Breast epithelium (tissue), 4 donors: ENCODE results near the gene MAT2B. TPM values are rescaled to one million over a fixed set of nuclear protein-coding genes. Genes with fewer than 3 reads are reported as not detected.

ENCODE experiments used
- DNase-seq, 2 donors: peaks; one replicate each; pipeline ENCODE4 v3.0.0-alpha.2; 2019; ENCODE audit warnings: low spot score in 2 of 2
- H3K27ac ChIP-seq, 2 donors: fragments of 200-600 bp; sonication (generic) in 1 of 2; one replicate each; pipeline ENCODE4 v1.5.1; 2016 to 2019; ENCODE audit warnings: mild to moderate bottlenecking in 1 of 2
- H3K27me3 ChIP-seq, 2 donors: fragments of 200-600 bp; sonication (generic) in 1 of 2; one replicate each; pipeline versions ENCODE4 v1.5.1 to v1.6.0; 2017 to 2019; ENCODE audit warnings: control low read depth in 1 of 2, mild to moderate bottlenecking in 1 of 2
- H3K36me3 ChIP-seq: fragments of 200-600 bp; one replicate; pipeline ENCODE4 v1.5.1; 2019
- H3K4me1 ChIP-seq, 2 donors: fragments of 200-600 bp; sonication (generic); one replicate each; pipeline ENCODE4 v1.5.1; 2016 to 2019; ENCODE audit warnings: control low read depth in 1 of 2
- H3K4me3 ChIP-seq, 3 donors: fragments of 200-600 bp; sonication (generic); 1 replicate in 2 of 3; 2 replicates in 1 of 3; pipeline ENCODE4 v1.5.1; 2016 to 2019; ENCODE audit warnings: mild to moderate bottlenecking in 3 of 3, moderate library complexity in 2 of 3
- H3K9me3 ChIP-seq, 2 donors: fragments of 200-600 bp; sonication (generic) in 1 of 2; one replicate each; pipeline ENCODE4 v1.5.1; 2016 to 2019; ENCODE audit warnings: control low read depth in 1 of 2
- CTCF ChIP-seq, 3 donors: fragments of 450-650 bp; IDR thresholded peaks; one replicate each; pipeline ENCODE4 v1.5.1; 2016 to 2017; ENCODE audit warnings: antibody characterized with exemption in 3 of 3, mild to moderate bottlenecking in 3 of 3, moderate library complexity in 3 of 3
- POLR2A ChIP-seq: fragments of 450-650 bp; IDR thresholded peaks from one replicate; pipeline ENCODE4 v1.6.1; 2016; ENCODE audit warnings: antibody characterized with exemption, mild to moderate bottlenecking, moderate library complexity
- POLR2AphosphoS5 ChIP-seq, 3 donors: sonication (generic); formaldehyde crosslinking; IDR thresholded peaks; one replicate each; pipeline ENCODE4 v1.6.1; 2017; ENCODE audit warnings: antibody characterized with exemption in 3 of 3
- intact Hi-C: fragments of 100-400 bp; cut with DNase I; formaldehyde crosslinking; loops from one replicate; pipeline ENCODE4 v1.15.1; 2023; ENCODE audit warnings: low total_unique reads
- total RNA-seq, 3 donors: library from RNA; depleted of rRNA; stranded (reverse); fragments of >200 nt; gene quantifications; one replicate each; pipeline ENCODE4 v1.1.0, GENCODE V29; 2016

MAT2B gene
- total RNA-seq, 3 donors from 2014 or later: 49.0 to 68.8 (median 55.4) TPM

- intact Hi-C loops: no loop called here
- Histone ChIP-seq H3K27me3 (no peaks in the 10 kb centered on the region), H3K36me3 (no peaks in the 10 kb centered on the region), H3K27ac (peak within 1 kb of the TSS; percentile 95 to 97), H3K4me1 (peaks cover 0 to 5% of the 10 kb centered on the region in 2 donors), H3K9me3 (no peaks in the 10 kb centered on the region), H3K4me3 (peak within 1 kb of the TSS; percentile 68 to 93 (median 69))
- TF ChIP-seq CTCF (IDR thresholded peaks at IDR 0.05): no peak
- TF ChIP-seq POLR2AphosphoS5 (IDR thresholded peaks at IDR 0.05): peak; percentile 79 to 93 (median 87)
- TF ChIP-seq POLR2A: peak; percentile 82
- peak; percentile 90 to 97 for DNase-seq
Observed at GRCh38 chr5:163459819-163460561, 45.4 kb upstream of the MAT2B start, which contains the start of gene NUDCD2. Gene NUDCD2, minus strand, starts transcription at chr5:163460102. Its CDS starts 52 bp downstream, at chr5:163460050.

- Histone ChIP-seq H3K27ac (peak within 1 kb of the TSS; percentile 95 to 97), H3K4me1 (peaks cover 0 to 5% of the 10 kb centered on the region in 2 donors), H3K9me3 (no peaks in the 10 kb centered on the region), H3K4me3 (peak within 1 kb of the TSS; percentile 68 to 93 (median 69)), H3K27me3 (no peaks in the 10 kb centered on the region), H3K36me3 (no peaks in the 10 kb centered on the region)
- DNase-seq: no peak
- intact Hi-C loops: no loop called here
- TF ChIP-seq POLR2A (no peak), POLR2AphosphoS5 (IDR thresholded peaks at IDR 0.05) (no peak), CTCF (IDR thresholded peaks at IDR 0.05) (no peak)
Observed at GRCh38 chr5:163460562-163461171, 44.8 kb upstream of the MAT2B start, which contains the start of gene HMMR. Gene HMMR, plus strand, starts transcription at chr5:163460632. Its CDS starts 61 bp downstream, at chr5:163460693.

GRCh38 chr5:163463063-163463435 lies 42.4 kb upstream of the MAT2B start:
- Histone ChIP-seq H3K27ac (no peak overlapping the region), H3K4me3 (no peak overlapping the region), H3K9me3 (no peaks in the 10 kb centered on the region), H3K36me3 (no peaks in the 10 kb centered on the region), H3K4me1 (peaks cover 0 to 5% of the 10 kb centered on the region in 2 donors), H3K27me3 (no peaks in the 10 kb centered on the region)
- no peak for DNase-seq
- intact Hi-C loops: no loop called here
- no peak for TF ChIP-seq POLR2AphosphoS5 (IDR thresholded peaks at IDR 0.05)
- TF ChIP-seq CTCF (IDR thresholded peaks at IDR 0.05): no peak
- TF ChIP-seq POLR2A: no peak

- TF ChIP-seq POLR2A (no peak), POLR2AphosphoS5 (IDR thresholded peaks at IDR 0.05) (no peak), CTCF (IDR thresholded peaks at IDR 0.05) (no peak)
- DNase-seq: no peak
- H3K4me3 ChIP-seq: no peak overlapping the region
- H3K9me3 ChIP-seq: no peaks in the 10 kb centered on the region
- H3K27ac ChIP-seq: no peak overlapping the region
- H3K36me3 ChIP-seq: no peaks in the 10 kb centered on the region
- no peaks in the 10 kb centered on the region for H3K4me1 ChIP-seq
- no peaks in the 10 kb centered on the region for H3K27me3 ChIP-seq
- intact Hi-C loops: loop anchor here (5.0 kb wide), 1 partner anchor 90 kb away; no protein-coding TSS in a partner anchor
Observed at GRCh38 chr5:163467682-163468081, 37.7 kb upstream of the MAT2B start.
